Suppressor macrophage treated with lipopolysaccharide for 4 hours (primary cell): ENCODE data around the gene MYO1G.
"Not testable (repeated sequence)": the region's sequence is repeated elsewhere in the genome, so short reads cannot be mapped to it uniquely, and the experiment has no call there.

ENCODE experiments used
- DNase-seq: peaks from one replicate; pipeline ENCODE4 v3.0.0-alpha.2; 2020

Gene MYO1G

DNA sequence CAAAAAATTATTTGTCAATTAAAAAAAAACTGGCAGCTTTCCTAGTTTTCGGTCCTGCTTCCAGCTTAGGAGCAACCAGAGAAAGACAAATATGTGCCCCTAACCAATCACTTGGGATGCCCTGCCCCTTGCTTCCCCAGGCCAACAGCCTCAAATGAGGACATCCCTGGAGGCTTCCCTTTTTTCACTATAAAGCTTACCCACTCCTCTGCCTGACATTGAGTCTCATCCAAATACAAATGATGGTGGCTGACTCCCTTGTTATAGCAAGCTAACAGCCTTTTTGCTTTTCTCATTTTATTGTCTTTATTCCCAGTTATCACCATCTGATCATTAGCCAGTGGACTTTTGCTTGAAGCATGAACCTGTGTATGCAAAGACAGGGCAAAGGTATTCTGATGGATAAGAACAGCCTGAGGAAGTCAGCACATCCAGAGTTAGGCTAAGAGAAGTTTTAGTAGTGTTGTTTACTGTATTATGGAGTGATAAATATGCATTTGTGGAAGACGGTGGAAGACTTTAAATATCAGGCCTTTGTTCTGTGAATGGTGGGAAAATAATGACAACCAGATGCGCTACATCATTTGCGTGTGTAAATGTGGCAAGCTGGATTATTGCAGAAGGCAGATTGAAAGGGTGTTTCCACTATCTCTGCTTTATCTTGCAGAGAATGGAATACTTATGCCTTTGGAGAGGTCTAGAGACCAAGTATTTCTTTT lies 19.5 kb upstream of the MYO1G start:
- DNase-seq, result no peak

DNA sequence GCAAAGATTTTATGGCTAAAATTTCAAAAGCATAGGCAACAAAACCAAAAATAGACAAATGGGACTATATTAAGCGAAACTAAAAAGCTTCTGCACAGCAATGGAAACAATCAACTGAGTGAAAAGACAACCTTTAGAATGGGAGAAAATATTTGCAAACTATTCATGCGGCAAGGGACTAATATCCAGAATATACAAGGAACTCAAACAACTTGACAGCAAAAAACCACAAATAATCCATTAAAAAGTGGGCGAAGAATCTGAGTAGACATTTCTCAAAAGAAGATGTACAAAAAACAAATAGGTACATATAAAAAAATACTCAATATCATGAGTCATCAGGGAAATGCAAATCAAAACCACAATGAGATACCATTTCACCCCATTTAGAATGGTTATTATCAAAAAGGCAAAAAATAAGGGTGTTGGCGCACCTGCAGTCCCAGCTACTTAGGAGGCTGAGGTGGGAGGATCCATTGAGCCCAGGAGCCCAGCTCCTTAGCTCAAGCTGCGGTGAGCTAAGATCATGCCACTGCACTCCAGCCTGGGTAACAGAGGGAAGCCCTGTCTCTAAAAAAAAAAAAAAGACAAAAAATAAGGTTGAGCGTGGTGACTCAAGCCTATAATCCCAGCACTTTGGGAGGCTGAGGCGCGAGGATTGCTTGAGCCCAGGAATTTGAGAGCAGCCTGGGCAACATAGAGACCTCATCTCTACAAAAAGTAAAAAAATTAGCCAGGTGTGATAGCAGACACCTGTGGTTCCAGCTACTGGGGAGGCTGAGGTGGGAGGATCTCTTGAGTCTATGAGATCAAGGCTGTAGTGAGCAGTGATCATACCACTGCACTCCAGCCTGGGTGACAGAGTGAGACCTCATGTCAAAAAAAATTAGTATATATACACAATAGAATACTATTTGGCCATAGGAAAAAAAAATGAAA lies 17.0 kb upstream of the MYO1G start:
- no peak for DNase-seq

DNA sequence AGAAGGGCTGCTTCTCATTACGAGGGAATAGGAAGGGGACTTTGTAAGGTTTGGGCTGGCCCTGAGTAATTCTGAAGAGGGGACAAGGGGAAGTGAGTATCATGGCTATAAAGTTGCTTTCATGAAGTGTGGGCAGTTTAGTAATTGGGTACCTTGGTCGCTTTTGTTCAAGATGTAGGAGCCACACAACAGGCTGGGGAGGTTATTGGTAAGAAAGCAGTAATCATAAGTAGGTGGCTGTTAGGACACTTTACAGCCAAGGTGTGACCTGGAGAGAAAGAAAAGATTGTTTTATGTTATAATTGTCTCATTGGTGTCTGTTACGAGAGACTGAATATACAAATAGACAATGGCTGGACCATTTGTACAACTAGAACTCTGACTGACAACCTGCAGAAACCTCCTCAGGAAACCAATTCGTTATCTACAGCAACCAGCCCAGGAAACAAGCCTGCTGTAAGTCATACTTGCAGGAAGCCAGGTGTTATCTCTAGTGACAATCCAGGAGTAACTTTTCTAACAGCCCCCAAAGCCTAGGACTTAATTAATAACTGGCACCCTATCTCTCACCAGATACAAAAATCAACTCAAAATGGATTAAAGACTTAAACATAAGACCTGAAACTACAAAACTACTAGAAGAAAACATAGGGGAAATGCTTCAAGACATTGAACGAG lies 16.2 kb upstream of the MYO1G start:
- DNase-seq, result no peak

DNA sequence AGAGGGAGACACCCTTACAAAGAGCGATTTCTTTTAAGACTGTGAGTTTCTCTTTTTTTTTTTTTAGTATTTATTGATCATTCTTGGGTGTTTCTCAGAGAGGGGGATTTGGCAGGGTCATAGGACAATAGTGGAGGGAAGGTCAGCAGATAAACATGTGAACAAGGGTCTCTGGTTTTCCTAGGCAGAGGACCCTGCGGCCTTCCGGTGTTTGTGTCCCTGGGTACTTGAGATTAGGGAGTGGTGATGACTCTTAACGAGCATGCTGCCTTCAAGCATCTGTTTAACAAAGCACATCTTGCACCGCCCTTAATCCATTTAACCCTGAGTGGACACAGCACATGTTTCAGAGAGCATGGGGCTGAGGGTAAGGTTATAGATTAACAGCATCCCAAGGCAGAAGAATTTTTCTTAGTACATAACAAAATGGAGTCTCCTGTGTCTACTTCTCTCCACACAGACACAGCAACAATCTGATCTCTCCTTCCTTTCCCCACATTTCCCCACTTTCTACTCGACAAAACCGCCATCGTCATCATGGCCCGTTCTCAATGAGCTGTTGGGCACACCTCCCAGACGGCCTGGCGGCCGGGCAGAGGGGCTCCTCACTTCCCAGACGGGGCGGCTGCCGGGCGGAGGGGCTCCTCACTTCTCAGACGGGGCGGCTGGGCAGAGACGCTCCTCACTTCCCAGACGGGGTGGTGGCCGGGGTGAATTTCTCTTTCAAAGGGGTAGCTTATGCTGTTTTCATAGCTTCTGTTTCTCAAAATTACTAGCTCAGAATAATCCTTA lies 13.4 kb upstream of the MYO1G start:
- not testable (repeated sequence) for DNase-seq

DNA sequence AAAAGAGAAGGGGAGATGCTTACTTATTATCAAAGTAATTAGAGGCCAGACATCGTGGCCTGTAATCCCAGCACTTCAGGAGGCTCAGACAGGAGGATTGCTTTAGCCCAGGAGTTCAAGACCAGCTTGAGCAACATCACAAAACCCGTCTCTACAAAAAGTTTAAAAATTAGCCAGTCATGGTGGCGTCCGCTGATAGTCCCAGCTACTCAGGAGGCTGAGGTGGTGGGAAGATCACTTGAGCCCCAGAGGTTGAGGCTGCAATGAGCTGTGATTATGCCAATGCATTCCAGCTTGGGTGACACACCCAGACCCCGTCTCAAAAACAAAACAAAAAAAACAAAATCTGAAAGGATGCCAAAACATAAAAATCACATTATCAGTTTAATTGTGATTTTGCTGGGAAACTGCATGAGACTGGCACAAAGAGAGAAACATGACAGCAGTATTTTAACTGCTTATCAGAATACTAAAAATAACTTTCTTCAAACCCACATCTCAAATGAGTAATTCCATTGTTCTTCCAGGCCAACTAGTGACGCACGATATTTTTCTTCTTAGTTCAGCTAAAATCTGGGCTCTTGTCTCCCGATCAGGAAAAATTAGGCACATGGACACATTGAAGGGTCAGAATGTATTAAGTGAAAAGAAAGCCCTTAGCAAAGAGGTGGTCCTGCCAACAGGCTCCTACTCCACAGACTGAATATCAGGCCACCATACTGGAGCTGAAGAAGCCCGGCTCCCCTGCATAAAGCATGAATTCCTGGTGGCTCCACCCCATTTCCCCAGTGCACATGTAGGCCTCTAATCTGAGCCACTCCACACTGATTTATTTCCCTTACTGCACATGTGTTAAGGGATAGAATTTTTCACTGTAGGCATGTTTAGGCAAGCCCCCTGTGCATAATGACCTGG lies 11.6 kb upstream of the MYO1G start:
- DNase-seq, result no peak

DNA sequence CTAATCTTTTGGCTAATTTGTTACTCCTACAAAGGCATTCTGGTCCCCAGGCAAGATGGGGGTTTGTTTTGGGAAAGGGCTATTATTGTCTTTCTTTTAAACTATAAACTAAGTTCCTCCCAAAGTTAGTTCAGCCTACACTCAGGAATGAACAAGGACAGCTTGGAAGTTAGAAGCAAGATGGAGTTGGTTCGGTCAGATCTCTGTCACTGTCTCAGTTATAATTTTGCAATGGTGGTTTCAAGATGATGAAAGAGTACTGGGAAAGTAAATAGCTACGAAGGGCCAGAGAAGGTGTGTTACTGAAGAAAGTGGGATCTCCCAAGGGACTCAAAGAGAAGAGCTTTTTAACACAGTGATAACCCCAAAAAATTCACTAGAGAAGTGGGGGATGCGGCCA lies 10.3 kb upstream of the MYO1G start:
- no peak for DNase-seq

DNA sequence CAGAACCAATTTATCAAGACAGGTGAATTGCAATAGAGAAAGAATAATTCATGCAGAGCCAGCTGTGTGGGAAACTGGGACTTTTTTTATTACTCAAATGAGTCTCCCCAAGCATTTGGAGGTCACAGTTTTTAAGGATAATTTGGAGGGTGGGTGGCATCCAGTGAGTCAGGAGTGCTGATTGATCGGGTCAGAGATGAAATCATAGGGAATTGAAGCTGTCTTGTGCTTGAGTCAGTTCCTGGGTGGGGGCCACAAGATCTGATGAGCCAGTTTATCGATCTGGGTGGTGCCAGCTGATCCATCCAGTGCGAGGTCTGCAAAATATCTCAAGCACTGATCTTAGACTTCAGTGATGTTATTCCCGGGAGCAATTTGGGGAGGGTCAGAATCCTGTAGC lies 9.9 kb upstream of the MYO1G start:
- peak; percentile 38 for DNase-seq

DNA sequence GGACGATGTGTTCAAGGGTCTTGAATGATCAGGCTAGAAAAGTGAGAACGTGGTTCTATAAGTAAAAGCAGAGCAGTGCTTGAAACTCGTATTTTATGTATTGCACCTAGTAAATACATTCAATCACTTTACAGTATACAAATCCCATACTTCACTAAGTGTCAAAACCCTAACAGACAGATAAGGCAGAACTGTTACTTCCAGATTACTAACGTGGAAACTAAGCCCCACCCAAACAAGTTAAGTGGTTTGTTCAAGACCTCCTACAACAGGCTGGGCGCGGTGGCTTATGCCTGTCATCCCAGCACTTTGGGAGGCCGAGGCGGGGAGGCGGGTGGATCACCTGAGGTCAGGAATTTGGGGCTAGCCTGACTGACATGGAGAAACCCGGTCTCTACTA lies 9.2 kb upstream of the MYO1G start:
- no peak for DNase-seq

DNA sequence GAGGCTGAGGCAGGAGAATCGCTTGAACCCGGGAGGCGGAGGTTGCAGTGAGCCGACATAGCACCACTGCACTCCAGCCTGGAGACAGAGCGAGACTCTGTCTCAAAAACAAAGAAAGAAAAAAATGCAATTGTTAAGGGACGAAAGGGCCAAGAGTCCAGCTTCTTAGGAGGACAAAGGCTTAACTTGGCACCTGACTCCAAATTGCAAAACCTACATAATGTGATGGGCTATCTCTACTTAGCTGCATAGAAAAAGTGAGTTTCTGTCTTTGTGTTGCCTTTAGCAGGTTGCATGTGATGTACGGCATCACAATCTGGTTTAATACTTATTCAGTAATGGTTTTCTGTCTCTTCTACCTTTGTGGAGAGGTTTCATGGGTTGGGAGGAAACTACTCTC lies 8.6 kb upstream of the MYO1G start:
- no peak for DNase-seq

DNA sequence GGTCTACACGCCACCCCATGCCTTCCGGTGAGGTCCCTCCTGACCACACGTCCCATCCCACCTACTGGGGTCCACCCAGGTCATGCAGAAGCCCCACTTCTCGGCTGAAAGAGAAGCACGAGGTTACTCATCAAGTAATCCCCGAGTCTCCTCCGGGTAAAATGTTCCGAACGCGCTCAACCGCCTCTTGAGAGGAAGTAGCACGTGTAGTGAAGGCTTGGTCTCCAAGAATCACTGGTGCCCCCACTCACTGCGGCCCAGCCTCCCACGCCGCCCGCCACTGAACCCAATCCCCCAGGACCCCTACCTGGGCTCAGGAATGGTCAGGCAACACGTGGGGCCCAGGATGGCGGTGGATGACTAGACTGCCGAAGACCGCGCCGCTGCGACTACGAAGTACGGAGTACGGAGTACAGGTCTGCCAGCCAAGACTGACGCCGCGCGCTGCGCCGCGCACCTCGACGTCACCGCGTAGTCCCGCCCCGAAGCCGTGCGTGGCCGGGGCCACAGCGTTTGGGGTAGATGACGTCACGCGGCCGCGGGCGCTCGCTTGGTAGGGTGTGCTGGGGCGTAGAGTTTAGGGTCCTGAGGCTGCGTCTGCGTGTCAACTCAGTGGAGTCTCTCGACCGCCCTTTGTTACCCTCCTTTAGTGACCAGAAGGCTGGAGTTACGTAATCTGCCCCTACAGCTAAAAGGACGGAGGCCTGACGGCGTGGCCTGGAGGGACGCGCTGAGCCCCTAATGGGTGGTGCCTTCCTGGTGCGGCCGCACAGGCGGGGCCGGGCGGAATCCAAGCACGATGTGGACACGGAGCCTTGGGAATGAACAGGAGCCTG lies 7.6 kb upstream of the MYO1G start:
- peak; percentile 99 for DNase-seq

DNA sequence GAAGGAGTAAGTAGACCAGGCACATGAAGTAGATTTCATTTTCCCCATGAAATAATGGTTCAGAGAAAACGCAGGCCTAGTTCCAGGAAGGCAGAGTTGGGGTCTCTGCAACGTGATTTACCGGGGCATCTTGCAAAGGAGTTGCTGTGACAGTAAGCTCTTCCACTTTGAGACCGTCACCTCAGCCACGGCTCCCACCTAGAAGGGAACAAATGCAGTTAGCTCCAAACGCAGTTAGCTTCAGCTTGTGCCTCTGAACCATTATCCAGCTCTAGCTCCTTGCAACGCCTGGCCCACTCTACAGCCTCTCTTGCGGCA lies 7.0 kb upstream of the MYO1G start:
- no peak for DNase-seq

DNA sequence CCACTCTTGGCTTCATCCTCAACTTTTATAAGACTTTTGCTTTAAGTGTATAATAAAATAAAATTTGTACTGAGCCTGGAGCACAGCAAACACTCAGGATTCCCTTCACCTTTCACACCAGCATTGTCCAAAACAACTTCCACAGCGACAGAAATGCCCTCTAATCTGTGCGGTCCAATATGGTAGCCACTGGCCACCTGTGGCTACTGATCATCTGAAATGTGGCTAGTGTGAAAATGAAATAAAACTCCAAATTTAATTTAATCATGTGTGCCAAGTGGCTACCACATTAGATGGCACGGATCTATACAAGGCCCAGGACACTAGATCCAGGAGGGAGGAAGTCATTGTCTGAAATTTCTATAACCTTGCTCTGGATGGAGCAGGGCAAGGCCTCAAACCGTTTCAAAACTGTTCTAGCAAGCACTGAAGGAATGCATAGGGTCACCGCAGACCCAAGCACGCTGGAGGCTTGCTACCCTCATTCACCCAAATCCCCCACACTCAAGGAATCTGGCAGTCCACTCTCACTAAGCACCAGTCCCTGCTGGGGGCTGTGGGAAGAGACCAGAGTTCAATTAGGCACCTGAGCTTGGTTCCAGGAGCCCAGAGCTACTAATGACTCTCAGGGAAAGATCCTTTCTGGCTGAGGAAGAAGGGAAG lies 6.3 kb upstream of the MYO1G start:
- DNase-seq, result no peak

DNA sequence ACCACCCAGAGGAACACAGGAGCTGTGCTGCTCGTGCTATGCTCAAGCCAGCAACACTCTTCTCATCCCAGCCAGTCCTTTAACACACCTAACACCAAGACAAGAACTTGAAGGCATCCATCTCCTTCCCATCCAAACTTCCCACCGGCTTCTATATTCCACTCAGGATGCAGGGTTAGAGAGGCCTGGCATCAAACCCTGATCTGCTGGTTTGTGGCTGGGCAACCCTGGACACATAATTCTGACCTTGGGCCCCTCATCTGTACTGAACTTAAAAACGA lies 5.6 kb upstream of the MYO1G start:
- no peak for DNase-seq

DNA sequence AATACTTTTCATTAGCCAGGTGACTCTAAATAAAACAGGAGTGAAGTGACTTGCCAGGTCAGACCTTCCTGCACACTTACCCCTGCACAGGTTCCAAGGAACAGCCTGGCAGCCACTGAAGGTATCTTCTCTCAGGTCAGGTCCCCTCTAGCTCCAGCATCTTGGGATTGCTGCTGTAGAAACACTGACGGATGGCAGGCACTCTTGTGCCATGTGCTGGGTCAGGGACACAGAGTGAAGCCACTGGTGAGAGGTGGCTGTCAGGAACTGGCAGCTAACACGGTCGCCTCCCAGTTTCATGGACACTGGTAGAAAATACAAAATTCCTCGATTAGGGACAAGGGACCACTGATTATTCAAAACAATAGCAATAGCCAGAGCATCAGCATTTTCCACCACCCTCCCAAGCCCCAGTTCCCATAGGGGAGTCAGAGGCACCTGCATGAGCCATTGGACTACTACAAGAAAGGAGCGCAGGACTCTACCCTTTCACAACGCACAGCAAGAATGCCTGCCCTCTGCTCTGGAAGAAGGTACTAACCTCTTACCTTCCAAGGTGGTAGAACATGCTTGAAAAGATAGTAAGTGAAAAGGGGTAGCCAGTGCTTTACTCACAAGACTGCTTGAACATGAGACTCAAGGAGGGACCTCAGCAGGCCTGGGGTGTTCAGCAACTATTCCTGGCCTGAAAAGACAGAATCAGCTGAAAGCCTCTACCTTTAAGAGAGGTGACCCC lies 5.1 kb upstream of the MYO1G start:
- DNase-seq, result no peak

DNA sequence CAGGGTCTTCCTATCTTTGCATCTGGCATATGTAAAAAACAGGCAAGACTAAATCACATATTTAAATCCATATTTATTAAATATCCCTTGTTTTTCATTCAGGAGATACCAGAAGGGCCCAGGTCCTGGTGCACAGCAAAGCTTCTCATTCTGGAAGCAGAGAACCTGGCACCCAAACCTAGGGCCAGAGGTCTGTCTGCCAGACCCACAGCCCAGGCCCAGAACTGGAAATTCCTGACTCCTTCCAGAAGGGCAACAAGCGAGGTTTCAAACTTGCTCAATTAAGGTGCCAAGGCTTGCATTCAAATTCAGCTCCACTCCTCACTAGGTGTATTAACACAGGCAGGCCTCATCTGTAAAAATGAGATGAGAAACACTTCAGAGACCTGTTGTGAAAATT lies 4.2 kb upstream of the MYO1G start:
- no peak for DNase-seq

DNA sequence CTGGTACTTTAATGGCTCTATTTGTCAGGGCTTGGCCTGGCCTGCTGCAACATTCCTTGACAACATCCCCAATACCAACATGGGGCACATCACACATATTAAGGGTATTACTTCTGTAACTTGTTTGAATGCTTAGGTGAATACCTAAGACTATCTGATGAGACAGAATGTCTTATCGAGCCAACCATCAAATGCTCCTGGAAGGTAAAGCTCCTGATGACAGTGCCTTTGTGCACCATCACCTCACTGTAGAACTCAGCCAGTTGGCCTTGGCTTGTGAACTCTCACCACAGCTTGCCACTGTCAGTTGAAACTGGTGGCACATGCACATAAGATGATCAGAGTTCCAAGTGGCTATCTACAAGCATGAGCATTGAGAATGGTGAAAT lies 3.7 kb upstream of the MYO1G start:
- no peak for DNase-seq

DNA sequence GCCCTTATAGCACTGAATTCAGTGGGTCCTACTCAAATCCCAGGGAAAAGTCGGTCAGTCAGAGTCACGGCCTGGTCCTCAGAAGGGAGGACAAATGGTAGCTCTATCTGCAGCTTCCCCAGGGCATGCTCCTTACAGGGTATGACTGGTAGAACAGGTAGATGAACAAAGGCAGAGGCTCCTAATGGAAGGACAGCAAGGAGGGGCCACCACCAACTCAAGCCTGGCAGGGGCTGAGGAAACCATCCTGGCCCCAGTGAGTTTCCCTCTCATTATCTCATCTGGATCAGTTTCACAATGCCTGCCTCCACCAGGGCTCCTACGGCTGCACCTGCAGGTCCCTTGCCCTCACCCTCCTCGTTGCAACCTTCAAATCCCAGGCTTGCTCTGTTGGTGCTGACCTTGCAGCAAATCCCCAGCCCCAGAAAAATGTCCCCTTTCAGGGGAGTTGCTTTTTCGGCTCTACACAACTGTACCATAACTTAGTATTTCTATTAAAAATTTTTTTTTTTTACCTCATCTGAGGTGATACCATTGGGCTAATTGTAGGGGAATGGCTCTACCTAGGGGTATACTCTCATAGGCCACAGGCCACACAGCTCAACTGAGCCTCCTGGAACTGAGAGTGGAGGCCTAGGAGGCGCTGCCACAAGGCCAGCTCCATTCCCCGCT lies 2.4 kb upstream of the MYO1G start:
- no peak for DNase-seq

DNA sequence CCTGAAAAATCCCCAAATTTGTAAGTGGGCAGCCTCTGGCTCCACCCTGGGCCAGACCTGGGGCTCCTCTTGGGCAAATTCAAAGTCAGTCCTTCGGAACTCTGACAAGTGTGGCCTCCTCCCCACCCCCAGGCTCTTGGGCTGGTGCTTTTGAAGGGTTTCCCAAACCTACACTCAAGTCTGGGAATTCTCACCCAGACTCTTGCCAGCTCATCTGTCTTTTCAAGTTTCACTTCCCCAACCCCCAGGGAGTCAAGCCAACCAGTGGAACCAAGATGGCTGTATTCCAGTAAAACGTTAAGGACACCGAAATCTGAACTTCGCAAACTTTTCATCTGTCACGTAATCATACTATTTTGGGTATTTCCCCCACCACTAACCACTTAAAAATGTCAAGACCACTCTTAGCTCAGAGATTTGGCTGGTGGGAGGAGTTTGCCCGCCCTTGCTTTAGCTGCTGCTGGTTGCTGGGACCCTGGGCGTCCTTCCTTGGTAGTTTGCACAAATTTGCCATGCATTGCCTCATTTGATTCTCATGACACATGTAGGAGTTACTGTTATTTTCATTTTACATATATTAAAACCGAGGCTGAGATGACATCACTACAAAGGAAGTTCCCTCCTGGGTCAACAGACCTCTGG lies 1.7 kb upstream of the MYO1G start:
- DNase-seq, result peak; percentile 99
